ENCODE data around the gene LRRC43. TPM values are rescaled to one million over a fixed set of nuclear protein-coding genes. Genes with fewer than 3 reads are reported as not detected.

The LRRC43 gene
- total RNA-seq, 2 donors from 2014 or later = 1.1 to 9.3 TPM

DNA sequence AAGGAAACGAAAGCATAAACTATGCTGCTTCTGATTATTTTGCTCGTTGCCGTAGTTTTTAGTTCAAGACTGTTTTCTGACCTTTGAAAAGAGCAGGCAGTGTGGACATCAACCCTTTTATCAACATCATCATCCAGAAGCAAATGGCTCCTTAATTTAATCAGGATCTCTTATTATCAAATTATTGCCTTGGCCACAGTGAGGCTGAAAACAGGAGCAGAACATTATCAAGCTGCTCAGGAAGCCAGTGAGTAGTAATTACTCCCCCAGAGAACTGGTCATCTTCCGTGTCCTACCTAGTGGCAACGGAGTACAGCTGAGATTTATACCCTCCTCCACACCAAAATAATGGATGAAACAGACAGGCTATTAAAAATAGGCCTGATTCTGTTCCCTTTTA is 45.2 kb downstream of the LRRC43 start:
- peak overlapping the region in 1 of 2 donors; percentile 59 for H3K27ac Mint-ChIP-seq
- DNase-seq (ENCODE audit: low spot score) (no peak), ATAC-seq (no peak)
- H3K27me3 Mint-ChIP-seq = no peaks in the 10 kb centered on the region
- H3K36me3 Mint-ChIP-seq = peaks cover 19% of the 10 kb centered on the region
- H3K9me3 Mint-ChIP-seq = no peaks in the 10 kb centered on the region
- H3K4me1 Mint-ChIP-seq (ENCODE audit: low read depth in 2 of 2) = peaks cover 27 to 32% of the 10 kb centered on the region in 2 donors
- H3K4me3 Mint-ChIP-seq = peak overlapping the region; percentile 87

DNA sequence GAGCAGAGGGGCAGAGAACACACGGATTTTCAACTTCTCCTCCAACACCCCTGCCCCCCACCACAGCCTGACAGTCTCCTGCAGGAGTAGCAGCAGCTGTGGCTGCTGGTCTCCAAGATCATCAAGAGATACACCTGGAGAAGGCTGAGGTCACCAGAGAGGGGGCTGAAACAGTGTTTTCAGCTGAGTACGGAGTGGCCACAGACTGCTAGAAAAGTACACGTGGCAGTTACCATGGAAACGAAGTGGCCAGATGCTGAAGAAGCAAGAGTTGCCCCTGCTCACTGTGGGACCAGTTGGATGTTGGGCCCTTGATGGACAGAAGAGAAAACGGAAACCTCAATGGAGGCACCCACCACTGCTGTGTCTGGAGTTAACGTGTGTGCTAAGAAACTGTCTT is 47.9 kb downstream of the LRRC43 start:
- peaks cover 14 to 18% of the 10 kb centered on the region in 2 donors for H3K4me1 Mint-ChIP-seq (ENCODE audit: low read depth in 2 of 2)
- H3K4me3 Mint-ChIP-seq = no peak overlapping the region
- H3K27me3 Mint-ChIP-seq = no peaks in the 10 kb centered on the region
- no peak overlapping the region for H3K27ac Mint-ChIP-seq
- DNase-seq (ENCODE audit: low spot score) = no peak
- ATAC-seq = no peak
- peaks cover 15% of the 10 kb centered on the region for H3K36me3 Mint-ChIP-seq
- H3K9me3 Mint-ChIP-seq = no peaks in the 10 kb centered on the region

DNA sequence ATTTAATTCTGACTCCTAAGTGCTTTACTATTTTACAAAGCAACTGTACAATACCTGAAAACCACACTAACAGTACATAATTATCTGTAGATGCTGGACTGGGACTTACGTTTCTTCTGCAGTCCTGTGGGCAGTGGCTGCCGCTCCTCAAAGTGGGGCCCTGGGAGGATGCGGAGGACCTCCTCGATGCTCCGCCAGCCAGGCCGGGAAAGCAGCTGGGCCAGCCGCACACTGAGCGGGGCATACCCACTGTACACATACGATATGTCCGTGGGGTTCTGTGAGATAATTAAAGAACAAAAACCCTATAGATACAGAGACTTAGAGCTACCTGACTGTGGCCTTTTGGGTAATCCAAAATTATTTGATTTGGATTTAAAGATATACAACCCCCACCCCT is 49.8 kb downstream of the LRRC43 start:
- DNase-seq (ENCODE audit: low spot score) = no peak
- H3K27ac Mint-ChIP-seq = no peak overlapping the region
- H3K36me3 Mint-ChIP-seq = peaks cover 16% of the 10 kb centered on the region

DNA sequence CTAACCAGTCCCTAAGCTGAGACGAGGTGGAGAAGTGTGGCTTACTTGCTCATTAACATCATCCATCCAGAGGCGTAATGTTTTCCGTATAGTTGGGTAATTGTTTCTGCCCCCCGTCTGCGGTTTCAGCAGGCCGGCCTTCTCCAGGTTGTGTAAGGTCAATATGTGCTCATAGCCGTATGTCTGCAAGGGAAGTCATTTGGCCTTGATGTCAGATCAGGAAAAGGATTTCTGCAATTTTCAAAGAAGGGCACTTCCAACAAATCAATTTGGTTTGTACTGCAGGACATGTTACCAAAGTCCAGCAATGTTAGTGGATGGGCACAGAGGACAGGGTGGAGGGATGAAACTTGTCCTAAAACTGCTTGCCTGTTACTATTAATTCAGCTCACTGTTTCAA is 52.8 kb downstream of the LRRC43 start:
- Mint-ChIP-seq H3K27me3 (no peaks in the 10 kb centered on the region), H3K36me3 (peaks cover 16% of the 10 kb centered on the region), H3K9me3 (no peaks in the 10 kb centered on the region), H3K4me1 (ENCODE audit: low read depth in 2 of 2) (no peaks in the 10 kb centered on the region), H3K4me3 (no peak overlapping the region), H3K27ac (no peak overlapping the region)
- DNase-seq (ENCODE audit: low spot score) (no peak), ATAC-seq (no peak)

More for the DNA sequence above, 49.8 kb downstream of the LRRC43 start:
- H3K27me3 Mint-ChIP-seq = no peaks in the 10 kb centered on the region
- H3K4me1 Mint-ChIP-seq (ENCODE audit: low read depth in 2 of 2) = peaks cover 7 to 8% of the 10 kb centered on the region in 2 donors
- no peak for ATAC-seq
- H3K9me3 Mint-ChIP-seq = no peaks in the 10 kb centered on the region
- H3K4me3 Mint-ChIP-seq = no peak overlapping the region

DNA sequence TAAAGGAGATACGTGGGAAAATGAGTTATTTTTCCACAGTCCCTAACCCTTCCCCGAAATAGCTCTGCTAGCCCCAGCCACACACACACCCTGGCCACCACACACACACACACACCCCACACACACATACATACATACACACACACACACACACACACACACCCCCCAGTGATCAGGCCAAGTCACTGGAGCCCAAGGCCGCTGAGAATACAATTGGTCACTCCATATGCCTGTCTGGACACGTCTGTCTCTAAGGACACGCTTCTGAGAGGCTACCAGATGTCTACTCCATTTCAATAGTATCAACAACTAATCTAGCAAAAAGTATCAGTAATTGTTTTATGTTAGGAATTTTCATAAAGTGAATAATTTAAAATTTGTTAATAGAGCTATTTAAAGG is 55.9 kb downstream of the LRRC43 start:
- H3K4me1 Mint-ChIP-seq (ENCODE audit: low read depth in 2 of 2) = no peaks in the 10 kb centered on the region
- H3K27me3 Mint-ChIP-seq = no peaks in the 10 kb centered on the region
- no peak for ATAC-seq
- peaks cover 9% of the 10 kb centered on the region for H3K36me3 Mint-ChIP-seq
- H3K9me3 Mint-ChIP-seq = no peaks in the 10 kb centered on the region
- DNase-seq (ENCODE audit: low spot score) = no peak
- no peak overlapping the region for H3K27ac Mint-ChIP-seq
- H3K4me3 Mint-ChIP-seq = no peak overlapping the region

DNA sequence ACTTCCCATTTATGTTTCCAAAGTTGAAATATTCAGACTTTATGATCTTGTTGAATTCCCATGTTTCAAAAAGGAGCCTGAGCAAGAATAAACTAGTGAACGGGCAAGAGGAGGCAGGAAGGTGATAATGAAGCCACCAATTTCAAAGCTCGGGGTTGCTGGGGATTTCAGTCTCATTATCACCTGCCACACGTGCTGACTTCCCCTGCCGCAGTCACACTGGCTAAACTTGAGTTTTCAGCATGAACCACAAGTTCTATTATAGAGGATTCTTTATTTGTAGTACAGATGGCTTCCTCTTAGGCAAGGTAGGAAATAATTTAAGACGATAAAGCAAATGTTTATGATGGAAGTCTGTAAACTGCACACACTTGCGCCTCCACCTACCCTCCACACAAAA is 61.0 kb downstream of the LRRC43 start:
- Mint-ChIP-seq H3K36me3 (no peaks in the 10 kb centered on the region), H3K9me3 (no peaks in the 10 kb centered on the region), H3K27me3 (no peaks in the 10 kb centered on the region), H3K4me3 (peak overlapping the region; percentile 70), H3K27ac (peak overlapping the region; percentile 19 to 57), H3K4me1 (ENCODE audit: low read depth in 2 of 2) (peaks cover 5 to 9% of the 10 kb centered on the region in 2 donors)
- ATAC-seq = no peak
- DNase-seq (ENCODE audit: low spot score) = no peak

DNA sequence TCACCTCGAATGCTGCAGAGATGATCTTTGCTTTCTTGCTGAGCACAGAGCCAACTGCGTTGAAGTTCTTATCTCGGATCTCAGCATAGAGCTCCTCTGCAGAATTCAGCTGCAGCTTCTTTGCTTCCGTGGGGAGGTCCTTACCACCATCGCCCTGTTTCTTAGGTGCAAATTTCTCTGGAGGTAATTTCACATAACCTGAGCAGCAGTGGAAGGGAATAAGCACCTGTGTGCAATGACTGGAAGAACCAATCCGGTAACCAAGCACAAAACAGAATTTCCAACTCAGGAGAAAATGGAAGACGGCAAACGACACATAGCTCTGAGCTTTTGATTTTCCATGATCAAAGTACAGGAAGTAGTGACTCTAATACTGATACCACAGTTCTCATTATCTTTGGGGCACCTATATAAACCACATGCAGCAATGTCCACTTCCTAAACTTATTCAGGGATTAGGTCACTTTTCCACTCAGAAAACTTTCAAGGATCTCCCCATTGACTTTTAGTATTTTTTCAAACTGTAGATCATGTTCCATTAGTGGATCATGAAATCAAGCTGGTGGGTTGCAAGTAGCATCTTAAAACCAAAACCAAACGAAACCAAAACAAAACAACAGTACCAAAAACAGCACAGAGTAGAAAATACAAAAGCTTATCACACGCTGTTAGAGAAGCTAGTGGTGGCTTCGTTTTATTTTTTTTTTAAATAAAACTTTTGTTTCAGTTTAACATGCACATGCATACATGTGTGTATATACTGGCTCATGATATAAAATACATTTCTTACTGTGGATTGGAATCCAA is 61.8 kb downstream of the LRRC43 start:
- ATAC-seq (peak in 1 of 2 donors; percentile 68), DNase-seq (ENCODE audit: low spot score) (no peak)
- Mint-ChIP-seq H3K9me3 (no peaks in the 10 kb centered on the region), H3K27me3 (no peaks in the 10 kb centered on the region), H3K4me3 (peak overlapping the region; percentile 70), H3K36me3 (peaks cover 3% of the 10 kb centered on the region), H3K27ac (peak overlapping the region; percentile 30 to 57), H3K4me1 (ENCODE audit: low read depth in 2 of 2) (peaks cover 5 to 9% of the 10 kb centered on the region in 2 donors)

DNA sequence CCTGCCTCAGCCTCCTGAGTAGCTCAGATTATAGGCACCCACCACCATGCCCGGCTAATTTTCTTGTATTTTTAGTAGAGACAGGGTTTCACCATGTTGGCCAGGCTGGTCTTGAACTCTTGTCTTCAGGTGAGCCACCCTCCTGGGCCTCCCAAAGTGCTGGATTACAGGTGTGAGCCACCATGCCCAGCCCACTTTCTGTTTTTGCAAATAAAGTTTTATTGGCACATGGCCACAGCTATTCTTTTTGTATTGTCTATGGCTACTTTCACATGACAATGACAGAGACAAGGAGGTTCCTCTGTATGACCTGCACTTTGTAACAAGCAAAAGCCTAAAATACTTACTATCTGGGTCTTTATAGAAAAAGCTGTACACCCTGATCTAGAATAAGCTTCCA is 62.6 kb downstream of the LRRC43 start:
- H3K27ac Mint-ChIP-seq = no peak overlapping the region
- peaks cover 6% of the 10 kb centered on the region for H3K36me3 Mint-ChIP-seq

DNA sequence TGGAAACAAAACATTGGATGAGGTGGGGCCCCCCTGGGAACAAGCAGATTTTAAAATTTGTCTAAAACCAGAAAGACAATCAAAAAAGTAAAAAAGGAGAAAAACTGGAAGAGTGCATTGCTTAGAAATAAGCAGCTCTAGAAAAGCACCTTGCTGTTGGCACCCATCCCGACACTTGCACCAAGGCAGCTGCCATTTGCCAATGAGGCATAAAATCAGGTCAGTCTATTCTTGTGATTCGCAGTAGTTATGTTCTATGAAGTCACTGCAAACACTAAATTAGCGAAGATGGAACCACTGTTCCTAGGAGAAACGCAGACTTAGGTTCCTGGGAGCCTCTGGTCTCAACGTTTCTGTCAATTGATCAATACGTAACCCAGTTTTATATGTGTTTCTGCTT is 67.1 kb downstream of the LRRC43 start:
- DNase-seq (ENCODE audit: low spot score) = no peak
- H3K9me3 Mint-ChIP-seq = no peaks in the 10 kb centered on the region
- no peak overlapping the region for H3K4me3 Mint-ChIP-seq
- no peak for ATAC-seq
- H3K36me3 Mint-ChIP-seq = peaks cover 6% of the 10 kb centered on the region
- no peaks in the 10 kb centered on the region for H3K27me3 Mint-ChIP-seq
- H3K27ac Mint-ChIP-seq = no peak overlapping the region
- peaks cover 0 to under 1% of the 10 kb centered on the region in 2 donors for H3K4me1 Mint-ChIP-seq (ENCODE audit: low read depth in 2 of 2)

More for the DNA sequence above, 62.6 kb downstream of the LRRC43 start:
- H3K4me1 Mint-ChIP-seq (ENCODE audit: low read depth in 2 of 2) = peaks cover 5 to 9% of the 10 kb centered on the region in 2 donors
- ATAC-seq (no peak), DNase-seq (ENCODE audit: low spot score) (no peak)
- H3K27me3 Mint-ChIP-seq = no peaks in the 10 kb centered on the region
- no peaks in the 10 kb centered on the region for H3K9me3 Mint-ChIP-seq
- no peak overlapping the region for H3K4me3 Mint-ChIP-seq

DNA sequence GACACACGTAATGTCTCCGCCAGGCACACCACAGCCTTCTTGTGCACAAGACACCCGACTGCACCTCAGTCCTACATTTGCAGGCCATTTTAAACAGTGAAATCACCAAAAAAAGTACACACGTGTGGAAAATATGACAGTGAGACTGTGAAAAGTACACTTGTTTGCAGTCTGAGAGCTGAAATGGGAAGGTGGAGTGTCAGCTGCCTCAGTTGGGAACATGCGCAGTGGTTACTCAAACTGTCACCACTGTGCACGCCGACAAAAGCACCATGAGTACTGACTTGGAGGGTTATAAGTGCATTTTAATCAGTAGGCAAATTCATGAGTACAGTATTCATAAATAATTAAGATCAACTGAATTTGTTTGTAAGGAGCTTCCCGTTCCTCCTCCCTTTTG is 67.6 kb downstream of the LRRC43 start:
- Mint-ChIP-seq H3K9me3 (no peaks in the 10 kb centered on the region), H3K27me3 (no peaks in the 10 kb centered on the region), H3K36me3 (peaks cover 6% of the 10 kb centered on the region), H3K27ac (no peak overlapping the region), H3K4me3 (no peak overlapping the region), H3K4me1 (ENCODE audit: low read depth in 2 of 2) (no peaks in the 10 kb centered on the region)
- ATAC-seq = no peak
- no peak for DNase-seq (ENCODE audit: low spot score)

Other genes with a start within 250 kb of the LRRC43 start
- gene BCL7A, start 161.2 kb upstream of the LRRC43 start, total RNA-seq = under 1 TPM; 0.33 to 0.69 TPM
- gene MLXIP, start 104.4 kb upstream of the LRRC43 start, total RNA-seq = 10 to 100 TPM; 28.4 to 48.6 TPM
- not detected for gene IL31, start 8.9 kb upstream of the LRRC43 start, total RNA-seq
- under 1 TPM in 1 of 2 donors, not detected in 1; 0.90 TPM for gene B3GNT4, start 20.6 kb downstream of the LRRC43 start, total RNA-seq
- gene DIABLO, start 42.9 kb downstream of the LRRC43 start, total RNA-seq = 10 to 100 TPM; 43.0 to 47.3 TPM
- 10 to 100 TPM; 31.8 to 34.4 TPM for gene VPS33A, start 83.4 kb downstream of the LRRC43 start, total RNA-seq
- gene CLIP1, start 239.5 kb downstream of the LRRC43 start, total RNA-seq = 100 to 1,000 TPM in 1 of 2 donors, 10 to 100 TPM in 1; 75.4 to 108 TPM